GM23338 (cell line): Measurements from ENCODE around the gene SPART. TPM values are rescaled to one million over a fixed set of nuclear protein-coding genes. Genes with fewer than 3 reads are reported as not detected.

Experiments
- ATAC-seq: fragments of 200-7000 bp; cut with Tn5 transposase; 3 replicates; pipeline ENCODE4 v1.9.1; 2020
- DNase-seq: peaks from one replicate; pipeline ENCODE4 v3.0.0-alpha.2; 2015; ENCODE audit warnings: low spot score
- H2AFZ ChIP-seq: fragments of 200-600 bp; sonication (generic); 2 replicates; pipeline ENCODE4 v1.8.0; 2016; ENCODE audit warnings: antibody characterized with exemption, mild to moderate bottlenecking, moderate library complexity
- H3F3A ChIP-seq: fragments of 200-600 bp; sonication (generic); replicated peaks from 2 replicates; pipeline ENCODE4 v1.8.0; 2017; ENCODE audit warnings: antibody characterized with exemption, mixed run types, low read depth
- H3K27ac ChIP-seq: fragments of 200-600 bp; sonication (generic); 2 replicates; pipeline ENCODE4 v1.6.1; 2016; ENCODE audit warnings: low read depth
- H3K27me3 ChIP-seq: fragments of 200-600 bp; sonication (generic); 2 replicates; pipeline ENCODE4 v1.8.0; 2016; ENCODE audit warnings: mild to moderate bottlenecking, mixed run types, moderate library complexity; ENCODE audit not compliant: insufficient read depth
- H3K36me3 ChIP-seq: fragments of 200-600 bp; sonication (generic); 2 replicates; pipeline ENCODE4 v1.8.0; 2016; ENCODE audit warnings: mild to moderate bottlenecking; ENCODE audit not compliant: insufficient read depth
- H3K4me1 ChIP-seq: fragments of 200-600 bp; sonication (generic); 2 replicates; pipeline ENCODE4 v1.8.0; 2016; ENCODE audit warnings: mild to moderate bottlenecking, moderate library complexity; ENCODE audit not compliant: insufficient read depth
- H3K4me2 ChIP-seq: fragments of 200-600 bp; sonication (generic); 2 replicates; pipeline ENCODE4 v1.7.1; 2017; ENCODE audit warnings: mixed run types
- H3K4me3 ChIP-seq: fragments of 200-600 bp; sonication (generic); 2 replicates; pipeline ENCODE4 v1.6.1; 2016; ENCODE audit warnings: mixed run types
- H3K79me2 ChIP-seq: fragments of 200-600 bp; sonication (generic); replicated peaks from 2 replicates; pipeline ENCODE4 v1.8.0; 2017; ENCODE audit warnings: mild to moderate bottlenecking; ENCODE audit not compliant: insufficient read depth
- H3K9me2 ChIP-seq: fragments of 200-600 bp; sonication (generic); 2 replicates; pipeline ENCODE4 v1.8.0; 2017; ENCODE audit not compliant: insufficient read depth
- H4K20me1 ChIP-seq: fragments of 200-600 bp; sonication (generic); replicated peaks from 2 replicates; pipeline ENCODE4 v1.8.0; 2017; ENCODE audit warnings: mild to moderate bottlenecking; ENCODE audit not compliant: insufficient read depth
- H3K27ac Mint-ChIP-seq: 2 replicates; pipeline ENCODE4 v1.8.0; 2020; ENCODE audit warnings: inconsistent platforms, mild to moderate bottlenecking, moderate library complexity, mixed read lengths
- H3K27me3 Mint-ChIP-seq: 3 replicates; pipeline ENCODE4 v1.8.0; 2022; ENCODE audit warnings: low read depth, mild to moderate bottlenecking, moderate library complexity, mixed read lengths, inconsistent platforms; ENCODE audit not compliant: insufficient read depth, poor library complexity
- H3K36me3 Mint-ChIP-seq: 3 replicates; pipeline ENCODE4 v1.8.0; 2021; ENCODE audit warnings: low read depth, mild to moderate bottlenecking, inconsistent platforms, moderate library complexity, mixed read lengths
- H3K4me1 Mint-ChIP-seq: 3 replicates; pipeline ENCODE4 v1.8.0; 2020; ENCODE audit warnings: mild to moderate bottlenecking, inconsistent platforms, mixed read lengths
- H3K4me3 Mint-ChIP-seq: 3 replicates; pipeline ENCODE4 v1.8.0; 2021; ENCODE audit warnings: moderate library complexity, mild to moderate bottlenecking, inconsistent platforms, mixed read lengths
- H3K9me3 Mint-ChIP-seq: 3 replicates; pipeline ENCODE4 v1.8.0; 2020; ENCODE audit warnings: moderate library complexity, mild to moderate bottlenecking, inconsistent platforms, mixed read lengths
- CREB1 ChIP-seq: fragments of 250-450 bp; sonication (Bioruptor Pico); IDR thresholded peaks from 2 replicates; pipeline ENCODE4 v1.5.0; 2020; ENCODE audit warnings: low read depth, mild to moderate bottlenecking, moderate library complexity
- JUNB ChIP-seq: IDR thresholded peaks from one replicate; pipeline ENCODE4 v1.6.1; 2016; ENCODE audit warnings: antibody characterized with exemption; ENCODE audit not compliant: unreplicated experiment
- NANOG ChIP-seq: IDR thresholded peaks from 2 replicates; pipeline ENCODE4 v1.6.1; 2016; ENCODE audit warnings: antibody characterized with exemption, borderline replicate concordance
- POLR2AphosphoS5 ChIP-seq: IDR thresholded peaks from 2 replicates; pipeline ENCODE4 v1.6.1; 2016; ENCODE audit warnings: antibody characterized with exemption, low read depth
- STAT1 ChIP-seq: IDR thresholded peaks from one replicate; pipeline ENCODE4 v1.6.1; 2016; ENCODE audit warnings: antibody characterized with exemption; ENCODE audit not compliant: unreplicated experiment
- ZNF114 ChIP-seq: fragments of 250-450 bp; sonication (Bioruptor Pico); IDR thresholded peaks from 2 replicates; pipeline ENCODE4 v1.5.0; 2020; ENCODE audit warnings: mild to moderate bottlenecking, moderate library complexity
- ZNF331 ChIP-seq: fragments of 250-450 bp; sonication (Bioruptor Pico); IDR thresholded peaks from 2 replicates; pipeline ENCODE4 v1.5.0; 2020; ENCODE audit warnings: low read depth, mild to moderate bottlenecking, moderate library complexity
- polyA plus RNA-seq: library from polyadenylated mRNA; unstranded; fragments of >200 nt; fragmentation: Nextera tagmentation; extraction: Ambion mirVana; gene quantifications from 2 replicates; pipeline ENCODE4 v1.2.1, GENCODE V29; 2016
- total RNA-seq: library from RNA; depleted of rRNA; stranded (reverse); fragments of >200 nt; shearing (Covaris generic); gene quantifications from 2 replicates; pipeline ENCODE4 v1.2.3, GENCODE V29; 2014
- TF ChIP-seq, protein P1 (sequence below), 2 experiments: fragments of 200-600 bp in 1 of 2; sonication (generic) in 1 of 2; conservative IDR thresholded peaks; 2 replicates each; pipeline versions ENCODE4 v1.5.1 to v1.6.1; 2016 to 2017; ENCODE audit warnings: antibody characterized with exemption in 2 of 2, low read depth in 2 of 2, mild to moderate bottlenecking in 2 of 2, moderate library complexity in 1 of 2
- TF ChIP-seq, protein P2 (sequence below): IDR thresholded peaks from one replicate; pipeline ENCODE4 v1.6.1; 2018; ENCODE audit warnings: antibody characterized with exemption; ENCODE audit not compliant: unreplicated experiment

Gene SPART
- total and polyA plus RNA-seq, 2 experiments from 2014 or later: 109 to 116 TPM

GRCh38 chr13:36313047-36313969 lies 32.9 kb downstream of the SPART start (continued):
- TF ChIP-seq STAT1 (no peak), ZNF331 (CRISPR knock-in tag) (no peak)
- TF ChIP-seq, protein P1, sequence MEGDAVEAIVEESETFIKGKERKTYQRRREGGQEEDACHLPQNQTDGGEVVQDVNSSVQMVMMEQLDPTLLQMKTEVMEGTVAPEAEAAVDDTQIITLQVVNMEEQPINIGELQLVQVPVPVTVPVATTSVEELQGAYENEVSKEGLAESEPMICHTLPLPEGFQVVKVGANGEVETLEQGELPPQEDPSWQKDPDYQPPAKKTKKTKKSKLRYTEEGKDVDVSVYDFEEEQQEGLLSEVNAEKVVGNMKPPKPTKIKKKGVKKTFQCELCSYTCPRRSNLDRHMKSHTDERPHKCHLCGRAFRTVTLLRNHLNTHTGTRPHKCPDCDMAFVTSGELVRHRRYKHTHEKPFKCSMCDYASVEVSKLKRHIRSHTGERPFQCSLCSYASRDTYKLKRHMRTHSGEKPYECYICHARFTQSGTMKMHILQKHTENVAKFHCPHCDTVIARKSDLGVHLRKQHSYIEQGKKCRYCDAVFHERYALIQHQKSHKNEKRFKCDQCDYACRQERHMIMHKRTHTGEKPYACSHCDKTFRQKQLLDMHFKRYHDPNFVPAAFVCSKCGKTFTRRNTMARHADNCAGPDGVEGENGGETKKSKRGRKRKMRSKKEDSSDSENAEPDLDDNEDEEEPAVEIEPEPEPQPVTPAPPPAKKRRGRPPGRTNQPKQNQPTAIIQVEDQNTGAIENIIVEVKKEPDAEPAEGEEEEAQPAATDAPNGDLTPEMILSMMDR (conservative IDR thresholded peaks at IDR 0.05; ENCODE audit: low read depth in 2 of 2): no peak

- Histone ChIP-seq H3K4me2 (no peak overlapping the region), H3K4me1 (peaks cover 20% of the 10 kb centered on the region), H2AFZ (no peak overlapping the region), H3K4me3 (no peak overlapping the region), H3F3A (no peaks in the 10 kb centered on the region), H3K79me2 (0 out of 2 replicates have a peak, but pooled peaks cover 6% of the 10 kb centered on the region), H3K36me3 (peaks cover 26% of the 10 kb centered on the region; the same call in 1 of the 2 replicates), H3K27ac (no peak overlapping the region), H3K9me2 (no peaks in the 10 kb centered on the region), H3K27me3 (no peaks in the 10 kb centered on the region), H4K20me1 (no peaks in the 10 kb centered on the region)
- Mint-ChIP-seq H3K27ac (no peak overlapping the region), H3K4me1 (peaks cover 14% of the 10 kb centered on the region), H3K9me3 (peaks cover 5% of the 10 kb centered on the region; the same call in 2 of the 3 replicates), H3K36me3 (peaks cover 57% of the 10 kb centered on the region), H3K27me3 (peaks cover 2% of the 10 kb centered on the region), H3K4me3 (no peak overlapping the region)
- ATAC-seq: no peak
- DNase-seq: no peak
- TF ChIP-seq, protein P2, sequence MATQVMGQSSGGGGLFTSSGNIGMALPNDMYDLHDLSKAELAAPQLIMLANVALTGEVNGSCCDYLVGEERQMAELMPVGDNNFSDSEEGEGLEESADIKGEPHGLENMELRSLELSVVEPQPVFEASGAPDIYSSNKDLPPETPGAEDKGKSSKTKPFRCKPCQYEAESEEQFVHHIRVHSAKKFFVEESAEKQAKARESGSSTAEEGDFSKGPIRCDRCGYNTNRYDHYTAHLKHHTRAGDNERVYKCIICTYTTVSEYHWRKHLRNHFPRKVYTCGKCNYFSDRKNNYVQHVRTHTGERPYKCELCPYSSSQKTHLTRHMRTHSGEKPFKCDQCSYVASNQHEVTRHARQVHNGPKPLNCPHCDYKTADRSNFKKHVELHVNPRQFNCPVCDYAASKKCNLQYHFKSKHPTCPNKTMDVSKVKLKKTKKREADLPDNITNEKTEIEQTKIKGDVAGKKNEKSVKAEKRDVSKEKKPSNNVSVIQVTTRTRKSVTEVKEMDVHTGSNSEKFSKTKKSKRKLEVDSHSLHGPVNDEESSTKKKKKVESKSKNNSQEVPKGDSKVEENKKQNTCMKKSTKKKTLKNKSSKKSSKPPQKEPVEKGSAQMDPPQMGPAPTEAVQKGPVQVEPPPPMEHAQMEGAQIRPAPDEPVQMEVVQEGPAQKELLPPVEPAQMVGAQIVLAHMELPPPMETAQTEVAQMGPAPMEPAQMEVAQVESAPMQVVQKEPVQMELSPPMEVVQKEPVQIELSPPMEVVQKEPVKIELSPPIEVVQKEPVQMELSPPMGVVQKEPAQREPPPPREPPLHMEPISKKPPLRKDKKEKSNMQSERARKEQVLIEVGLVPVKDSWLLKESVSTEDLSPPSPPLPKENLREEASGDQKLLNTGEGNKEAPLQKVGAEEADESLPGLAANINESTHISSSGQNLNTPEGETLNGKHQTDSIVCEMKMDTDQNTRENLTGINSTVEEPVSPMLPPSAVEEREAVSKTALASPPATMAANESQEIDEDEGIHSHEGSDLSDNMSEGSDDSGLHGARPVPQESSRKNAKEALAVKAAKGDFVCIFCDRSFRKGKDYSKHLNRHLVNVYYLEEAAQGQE: no peak
- TF ChIP-seq JUNB (no peak), CREB1 (CRISPR knock-in tag) (no peak), NANOG (no peak), STAT1 (no peak), ZNF114 (CRISPR knock-in tag) (no peak), POLR2AphosphoS5 (no peak)
- TF ChIP-seq, protein P1 (conservative IDR thresholded peaks at IDR 0.05; ENCODE audit: low read depth in 2 of 2): no peak
These were observed 35.6 kb downstream of the SPART start for GRCh38 chr13:36310417-36311108.
